Heart left ventricle (tissue), 13 donors: ENCODE measurements around the gene LRRC8E.

Experiments used
- CTCF ChIP-seq, 12 donors: fragments of 200-600 bp; sonication (generic) in 4 of 12; IDR thresholded peaks; one replicate each; pipeline versions ENCODE4 v1.5.0 to v1.8.0; 2018 to 2022; ENCODE audit warnings: antibody characterized with exemption in 12 of 12, mild to moderate bottlenecking in 5 of 12
- POLR2A ChIP-seq, 2 donors: fragments of 450-650 bp; IDR thresholded peaks; one replicate each; pipeline ENCODE4 v1.6.1; 2017; ENCODE audit warnings: antibody characterized with exemption in 2 of 2, mild to moderate bottlenecking in 2 of 2, moderate library complexity in 2 of 2
- donor health status: ischemic (EF 13 %, LVEDD 7.1; RV severe dilation, severe dysfunction).
- donor health status: DM: no; HTN: yes; CAD: no.
- donor health status: DM: no; HTN: no; CAD: no.
- donor health status: ischemic (EF 25% LVEDD 6.9; RV normal size, moderate dysfunction).
- donor health status: ischemic (EF 25% LVEDD 5.7; RV mildly dilated, moderate dysfunction).
- donor health status: ischemic (EF 35%, LVEDD 5.7; RV mildly dilated, moderate dysfunction).
- donor health status: nonischemic (EF 11% LVEDD 7.7; RV severe dilation, severe dysfunction).
- donor health status: DM: yes; HTN: yes; CAD: no.
- donor health status: PGD.
- donor health status: ischemic (EF 29% LVEDD 5.4; RV normal size, mild dysfunction).
- donor health status: nonischemic (EF 23%, LVEDD 6.1; RV moderate dilation, normal function).

- TF ChIP-seq CTCF (IDR thresholded peaks at IDR 0.05) (no peak), POLR2A (IDR thresholded peaks at IDR 0.05) (no peak)
Measured at GRCh38 chr19:7930765-7931164, 42.5 kb downstream of the LRRC8E start.
